ENCODE measurements around the gene SMIM1. TPM values are rescaled to one million over a fixed set of nuclear protein-coding genes. Genes with fewer than 3 reads are reported as not detected.

The SMIM1 gene
- total and polyA plus RNA-seq, 2 of the 4 experiments (the other 2 are of a cell fraction), result 0.90 to 3.4 TPM

DNA sequence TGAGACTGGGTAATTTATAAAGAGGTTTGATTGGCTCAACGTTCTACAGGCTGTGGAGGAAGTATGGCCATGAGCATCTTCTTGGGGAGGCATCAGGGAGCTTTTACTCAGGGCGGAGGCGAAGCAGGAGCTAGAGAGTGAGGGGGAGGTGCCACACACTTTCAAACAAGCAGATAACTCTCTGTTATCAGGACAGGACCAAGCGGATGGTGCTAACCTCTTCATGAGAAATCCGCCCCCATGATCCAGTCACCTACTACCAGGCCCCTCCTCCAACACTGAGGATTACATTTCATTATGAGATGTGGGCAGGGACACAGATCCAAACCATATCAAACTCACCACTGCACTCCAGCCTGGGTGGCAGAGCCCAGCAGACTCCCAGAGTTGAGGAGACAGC, 35.2 kb downstream of the SMIM1 start:
- no CpG with 5 or more reads among the region's 5 CpGs for WGBS, 2 experiments (ENCODE audit: extremely low coverage in 2 of 2, insufficient read length in 1 of 2)
- no peak overlapping the region for H3K18ac ChIP-seq (ENCODE audit: low read depth, low read length)

More for the DNA sequence above, 35.2 kb downstream of the SMIM1 start:
- Histone ChIP-seq H4K5ac (ENCODE audit: low read depth, low read length) (no peak overlapping the region), H2BK15ac (ENCODE audit: low read depth, low read length) (no peak overlapping the region), H3K36me3 (ENCODE audit: control insufficient read depth, insufficient read depth, low read length) (no peaks in the 10 kb centered on the region), H2AFZ (replicated peaks; ENCODE audit: low read length, poor library complexity) (no peak overlapping the region), H2BK20ac (ENCODE audit: low read depth, low read length) (no peak overlapping the region), H3K14ac (replicated peaks; ENCODE audit: low read depth, low read length) (no peak overlapping the region), H3K4me1 (ENCODE audit: control insufficient read depth, insufficient read depth, low read length) (no peaks in the 10 kb centered on the region), H3K4ac (ENCODE audit: low read depth, low read length) (no peak overlapping the region), H4K20me1 (ENCODE audit: insufficient read depth, low read length) (no peaks in the 10 kb centered on the region), H3K4me3 (ENCODE audit: insufficient read depth, low read depth, low read length) (no peak overlapping the region), H3K27me3 (ENCODE audit: control insufficient read depth, insufficient read depth, low read length) (no peaks in the 10 kb centered on the region), H2BK5ac (ENCODE audit: low read depth, low read length, poor library complexity, severe bottlenecking) (no peak overlapping the region), H3K27ac (ENCODE audit: insufficient read depth, low read length) (no peak overlapping the region), H3K56ac (ENCODE audit: extremely low read depth, insufficient read depth, low read length) (no peak overlapping the region), H3K9me1 (ENCODE audit: insufficient read depth, low read length) (no peaks in the 10 kb centered on the region), H3K23ac (ENCODE audit: low read depth, low read length) (no peak overlapping the region), H2BK120ac (ENCODE audit: low read depth, low read length) (no peak overlapping the region), H3K79me1 (ENCODE audit: low read depth in 1 of 2, low read length in 2 of 2) (no peaks in the 10 kb centered on the region), H2AK5ac (ENCODE audit: low read depth, low read length) (no peak overlapping the region), H2AK9ac (replicated peaks; ENCODE audit: low read depth, low read length, poor library complexity) (no peak overlapping the region), H4K8ac (ENCODE audit: low read depth in 2 of 2, low read length in 2 of 2) (no peak overlapping the region), H3K9ac (ENCODE audit: low read depth, low read length) (no peak overlapping the region), H4K91ac (ENCODE audit: insufficient read depth, low read depth, low read length) (no peak overlapping the region), H3K9me3 (ENCODE audit: control insufficient read depth, insufficient read depth, low read length) (no peaks in the 10 kb centered on the region), H3K4me2 (ENCODE audit: low read depth, low read length) (no peak overlapping the region)
- no TSS peak for BruUV-seq (replicated peaks)
- in situ Hi-C loops (cut with MboI; ENCODE audit: low sequenced_read_pairs), result no loop called here
- dilution Hi-C loops (cut with HindIII; ENCODE audit: low sequenced_read_pairs, unreplicated experiment), result no loop called here
- TF ChIP-seq NFE2L2 (IDR thresholded peaks at IDR 0.05; ENCODE audit: low read depth, low read length), result no peak
- no peak for TF ChIP-seq POLR2A (IDR thresholded peaks at IDR 0.05; ENCODE audit: low read depth, low read length)
- TF ChIP-seq, protein P1, sequence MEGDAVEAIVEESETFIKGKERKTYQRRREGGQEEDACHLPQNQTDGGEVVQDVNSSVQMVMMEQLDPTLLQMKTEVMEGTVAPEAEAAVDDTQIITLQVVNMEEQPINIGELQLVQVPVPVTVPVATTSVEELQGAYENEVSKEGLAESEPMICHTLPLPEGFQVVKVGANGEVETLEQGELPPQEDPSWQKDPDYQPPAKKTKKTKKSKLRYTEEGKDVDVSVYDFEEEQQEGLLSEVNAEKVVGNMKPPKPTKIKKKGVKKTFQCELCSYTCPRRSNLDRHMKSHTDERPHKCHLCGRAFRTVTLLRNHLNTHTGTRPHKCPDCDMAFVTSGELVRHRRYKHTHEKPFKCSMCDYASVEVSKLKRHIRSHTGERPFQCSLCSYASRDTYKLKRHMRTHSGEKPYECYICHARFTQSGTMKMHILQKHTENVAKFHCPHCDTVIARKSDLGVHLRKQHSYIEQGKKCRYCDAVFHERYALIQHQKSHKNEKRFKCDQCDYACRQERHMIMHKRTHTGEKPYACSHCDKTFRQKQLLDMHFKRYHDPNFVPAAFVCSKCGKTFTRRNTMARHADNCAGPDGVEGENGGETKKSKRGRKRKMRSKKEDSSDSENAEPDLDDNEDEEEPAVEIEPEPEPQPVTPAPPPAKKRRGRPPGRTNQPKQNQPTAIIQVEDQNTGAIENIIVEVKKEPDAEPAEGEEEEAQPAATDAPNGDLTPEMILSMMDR (conservative IDR thresholded peaks at IDR 0.05; ENCODE audit: low read depth, low read length), result no peak
- TF ChIP-seq MAZ (IDR thresholded peaks at IDR 0.05; ENCODE audit: borderline replicate concordance, low read depth, low read length), result no peak
- no peak for TF ChIP-seq CHD1 (IDR thresholded peaks at IDR 0.05; ENCODE audit: low read depth, low read length)
- no peak for TF ChIP-seq RCOR1 (IDR thresholded peaks at IDR 0.05; ENCODE audit: insufficient replicate concordance, low read length)
- no peak for TF ChIP-seq SMC3 (IDR thresholded peaks at IDR 0.05; ENCODE audit: low read depth, low read length)
- no peak for TF ChIP-seq MXI1 (IDR thresholded peaks at IDR 0.05; ENCODE audit: borderline replicate concordance, low read depth, low read length)
- TF ChIP-seq FOS (IDR thresholded peaks at IDR 0.05; ENCODE audit: low read depth, low read length), result no peak
- TF ChIP-seq USF2 (IDR thresholded peaks at IDR 0.05; ENCODE audit: low read depth, low read length), result no peak
- no peak for TF ChIP-seq BHLHE40 (IDR thresholded peaks at IDR 0.05; ENCODE audit: low read depth, low read length)
- ChIA-PET CTCF (no interaction called here), POLR2A (ENCODE audit: unreplicated experiment) (no interaction called here)
- ATAC-seq (ENCODE audit: low read depth) (no peak), DNase-seq (no peak)
- intact Hi-C loops (cut with micrococcal nuclease), result no loop called here
